Endodermal cell (in vitro differentiated cells): ENCODE measurements around the gene DNMT3L. TPM values are rescaled to one million over a fixed set of nuclear protein-coding genes. Genes with fewer than 3 reads are reported as not detected.
"Not testable (repeated sequence)": the region's sequence is repeated elsewhere in the genome, so short reads cannot be mapped to it uniquely, and the experiment has no call there.

Source experiments
- DNase-seq: peaks from one replicate; pipeline ENCODE4 v3.0.0-alpha.2; 2017
- H3K27ac ChIP-seq: 2 replicates; pipeline ENCODE4 v1.5.1; 2013; ENCODE audit warnings: mild to moderate bottlenecking, low read depth, low read length, moderate library complexity
- H3K27me3 ChIP-seq: 2 replicates; pipeline ENCODE4 v1.6.1; 2013; ENCODE audit warnings: mild to moderate bottlenecking, low read length, moderate library complexity; ENCODE audit not compliant: insufficient read depth, control insufficient read depth, poor library complexity, severe bottlenecking
- H3K36me3 ChIP-seq: 2 replicates; pipeline ENCODE4 v1.7.0; 2013; ENCODE audit warnings: mild to moderate bottlenecking, low read length, moderate library complexity; ENCODE audit not compliant: control insufficient read depth, insufficient read depth
- H3K4me1 ChIP-seq: one replicate; pipeline ENCODE4 v1.7.0; 2013; ENCODE audit warnings: low read length; ENCODE audit not compliant: control insufficient read depth, insufficient read depth
- H3K4me3 ChIP-seq: 2 replicates; pipeline ENCODE4 v1.5.1; 2013; ENCODE audit warnings: mild to moderate bottlenecking, low read length, moderate library complexity
- H3K9ac ChIP-seq: 2 replicates; pipeline ENCODE4 v1.6.1; 2013; ENCODE audit warnings: mild to moderate bottlenecking, low read length, moderate library complexity; ENCODE audit not compliant: poor library complexity, severe bottlenecking; ENCODE audit errors: extremely low read depth
- H3K9me3 ChIP-seq: 2 replicates; pipeline ENCODE4 v1.6.1; 2013; ENCODE audit warnings: mild to moderate bottlenecking, low read length, moderate library complexity; ENCODE audit not compliant: control insufficient read depth
- H3K27ac Mint-ChIP-seq: 2 replicates; pipeline ENCODE4 v1.8.0; 2020; ENCODE audit warnings: mixed read lengths
- H3K27me3 Mint-ChIP-seq: 2 replicates; pipeline ENCODE4 v1.8.0; 2021; ENCODE audit warnings: mild to moderate bottlenecking, mixed read lengths; ENCODE audit not compliant: insufficient read depth
- H3K36me3 Mint-ChIP-seq: 2 replicates; pipeline ENCODE4 v1.8.0; 2020; ENCODE audit warnings: low read depth, mixed read lengths
- H3K4me1 Mint-ChIP-seq: 2 replicates; pipeline ENCODE4 v1.8.0; 2020; ENCODE audit warnings: mixed read lengths
- H3K4me3 Mint-ChIP-seq: 2 replicates; pipeline ENCODE4 v1.8.0; 2020; ENCODE audit warnings: mild to moderate bottlenecking, moderate library complexity, mixed read lengths
- H3K9me3 Mint-ChIP-seq: 2 replicates; pipeline ENCODE4 v1.8.0; 2020; ENCODE audit warnings: mild to moderate bottlenecking, mixed read lengths
- WGBS, 2 experiments: methylation state at CpG; one replicate each; pipeline versions ENCODE4 v1.1.5 to v1.1.7; 2013; ENCODE audit warnings: missing lambda C conversion rate in 2 of 2, mixed read lengths in 1 of 2; ENCODE audit not compliant: insufficient coverage in 1 of 2, insufficient read length in 1 of 2; 5-methylcytosine and 5-hydroxymethylcytosine counted together
- total RNA-seq, 2 donors: library from RNA; stranded (reverse); fragmentation: NEBNext Ultra II Directional in 1 of 2; extraction: Animal tissue kit (Norgen Biotek cat#: 25700) in 1 of 2; gene quantifications; 2 replicates in 1 of 2; 3 replicates in 1 of 2; pipeline ENCODE4 v1.2.1, GENCODE V29; 2021

The DNMT3L gene
- total RNA-seq, 2 donors from 2014 or later = 1.3 TPM; not detected in 1

GRCh38 chr21:44206698-44207676, 54.7 kb downstream of the DNMT3L start:
- not testable (repeated sequence) for H3K9me3 ChIP-seq, H3K4me1 ChIP-seq, H3K4me3 Mint-ChIP-seq, H3K36me3 Mint-ChIP-seq, H3K4me1 Mint-ChIP-seq, H3K4me3 ChIP-seq, H3K36me3 ChIP-seq, H3K27ac Mint-ChIP-seq, DNase-seq, H3K9me3 Mint-ChIP-seq, H3K27me3 Mint-ChIP-seq, H3K27ac ChIP-seq, H3K9ac ChIP-seq, H3K27me3 ChIP-seq
- no CpG with 5 or more reads among the region's 33 CpGs for WGBS, 2 experiments

- not testable (repeated sequence) for H3K36me3 ChIP-seq, H3K4me3 ChIP-seq, H3K27me3 ChIP-seq, H3K4me1 ChIP-seq, H3K4me3 Mint-ChIP-seq, H3K27ac ChIP-seq, H3K9ac ChIP-seq, DNase-seq, H3K9me3 ChIP-seq, H3K27ac Mint-ChIP-seq, H3K36me3 Mint-ChIP-seq, H3K4me1 Mint-ChIP-seq, H3K9me3 Mint-ChIP-seq, H3K27me3 Mint-ChIP-seq
- no CpG with 5 or more reads among the region's 24 CpGs for WGBS, 2 experiments
Observed at GRCh38 chr21:44206187-44206586, 55.5 kb downstream of the DNMT3L start.

- not testable (repeated sequence) for H3K9ac ChIP-seq, H3K27ac ChIP-seq, H3K9me3 ChIP-seq, H3K27ac Mint-ChIP-seq, H3K4me1 Mint-ChIP-seq, H3K27me3 ChIP-seq, H3K4me1 ChIP-seq, DNase-seq, H3K4me3 Mint-ChIP-seq, H3K4me3 ChIP-seq, H3K36me3 ChIP-seq, H3K27me3 Mint-ChIP-seq, H3K36me3 Mint-ChIP-seq, H3K9me3 Mint-ChIP-seq
- no CpG with 5 or more reads among the region's 30 CpGs for WGBS, 2 experiments
Observed at GRCh38 chr21:44202590-44203299, 59.0 kb downstream of the DNMT3L start.

GRCh38 chr21:44199997-44200396, 61.7 kb downstream of the DNMT3L start:
- not testable (repeated sequence) for H3K27ac Mint-ChIP-seq, H3K4me1 ChIP-seq, H3K27me3 Mint-ChIP-seq, H3K9ac ChIP-seq, H3K4me3 Mint-ChIP-seq, H3K36me3 Mint-ChIP-seq, H3K9me3 Mint-ChIP-seq, H3K27me3 ChIP-seq, H3K36me3 ChIP-seq, H3K4me1 Mint-ChIP-seq, H3K27ac ChIP-seq, H3K4me3 ChIP-seq, DNase-seq, H3K9me3 ChIP-seq
- no CpG with 5 or more reads among the region's 11 CpGs for WGBS, 2 experiments
